ENCODE results near the gene SMG9.

The SMG9 gene

DNA sequence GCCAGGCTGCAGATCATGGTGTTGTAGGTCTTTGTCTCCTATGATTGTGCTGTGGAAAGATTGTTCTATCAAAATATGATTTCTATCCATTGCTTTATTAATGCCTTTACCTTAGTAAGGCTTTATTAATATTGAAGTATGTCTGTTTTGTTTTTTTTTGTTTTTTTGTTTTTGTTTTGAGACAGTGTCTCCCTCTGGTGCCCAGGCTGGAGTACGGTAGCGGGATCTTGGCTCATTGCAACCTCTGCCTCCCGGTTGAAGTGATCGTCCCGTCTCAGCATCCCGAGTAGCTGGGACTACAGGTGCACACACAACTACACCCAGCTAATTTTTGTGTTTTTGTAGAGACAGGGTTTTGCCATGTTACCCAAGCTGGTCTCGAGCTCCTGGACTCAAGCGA lies 31.2 kb downstream of the SMG9 start (continued):
- TF ChIP-seq ZNF10 (tag by site-specific recombination; IDR thresholded peaks at IDR 0.05) (no peak), ZNF776 (tag by site-specific recombination; IDR thresholded peaks at IDR 0.05; ENCODE audit: borderline replicate concordance) (no peak), ZNF521 (tag by site-specific recombination; IDR thresholded peaks at IDR 0.05) (no peak)
- TF ChIP-seq, protein P1, sequence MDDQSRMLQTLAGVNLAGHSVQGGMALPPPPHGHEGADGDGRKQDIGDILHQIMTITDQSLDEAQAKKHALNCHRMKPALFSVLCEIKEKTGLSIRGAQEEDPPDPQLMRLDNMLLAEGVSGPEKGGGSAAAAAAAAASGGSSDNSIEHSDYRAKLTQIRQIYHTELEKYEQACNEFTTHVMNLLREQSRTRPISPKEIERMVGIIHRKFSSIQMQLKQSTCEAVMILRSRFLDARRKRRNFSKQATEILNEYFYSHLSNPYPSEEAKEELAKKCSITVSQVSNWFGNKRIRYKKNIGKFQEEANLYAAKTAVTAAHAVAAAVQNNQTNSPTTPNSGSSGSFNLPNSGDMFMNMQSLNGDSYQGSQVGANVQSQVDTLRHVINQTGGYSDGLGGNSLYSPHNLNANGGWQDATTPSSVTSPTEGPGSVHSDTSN (CRISPR knock-in tag; IDR thresholded peaks at IDR 0.05): no peak

DNA sequence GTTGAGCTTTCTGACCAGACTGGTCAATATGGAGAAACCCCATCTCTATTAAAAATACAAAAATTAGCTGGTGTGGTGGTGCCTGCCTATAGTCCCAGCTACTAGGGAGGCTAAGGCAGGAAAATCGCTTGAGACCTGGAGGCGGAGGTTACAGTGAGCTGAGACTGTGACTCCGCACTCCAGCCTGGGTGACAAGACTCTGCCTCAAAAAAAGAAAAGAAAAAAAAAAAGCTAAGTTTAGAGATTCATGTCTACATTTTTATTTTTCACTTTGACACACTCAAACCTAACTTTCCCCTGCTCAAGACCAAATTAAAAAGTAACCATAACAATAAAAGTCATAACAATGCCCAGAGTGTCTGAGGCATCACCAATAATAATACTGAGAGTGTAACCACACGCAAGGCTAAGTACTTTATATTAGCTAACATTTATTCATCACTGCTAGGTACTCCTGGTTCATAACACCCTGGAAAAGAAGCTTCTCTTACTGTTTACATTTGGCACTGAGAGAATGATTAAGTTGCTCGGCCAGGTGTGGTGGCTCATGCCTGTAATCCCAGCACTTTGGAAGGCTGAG lies 33.2 kb downstream of the SMG9 start:
- Histone ChIP-seq H3K4me3 (ENCODE audit: low read depth, low read length) (no peak overlapping the region), H3K9me3 (ENCODE audit: control insufficient read depth, insufficient read depth, low read depth, low read length) (no peaks in the 10 kb centered on the region), H3K4me1 (ENCODE audit: control insufficient read depth, insufficient read depth, low read length) (no peaks in the 10 kb centered on the region), H3K27ac (ENCODE audit: extremely low read depth, low read depth, low read length) (no peak overlapping the region), H3K36me3 (ENCODE audit: control insufficient read depth in 2 of 2, insufficient read depth in 1 of 2, low read length in 2 of 2) (no peaks in the 10 kb centered on the region; a peak in 1 of 3 replicates)
- TF ChIP-seq KLF1 (tag by site-specific recombination; IDR thresholded peaks at IDR 0.05) (no peak), ZNF791 (tag by site-specific recombination; IDR thresholded peaks at IDR 0.05) (no peak), ZNF433 (tag by site-specific recombination; IDR thresholded peaks at IDR 0.05; ENCODE audit: low read depth) (no peak), ZNF660 (tag by site-specific recombination; IDR thresholded peaks at IDR 0.05) (no peak), RBAK (tag by site-specific recombination; IDR thresholded peaks at IDR 0.05) (no peak), ZFP3 (tag by site-specific recombination; IDR thresholded peaks at IDR 0.05; ENCODE audit: low read depth) (no peak), ZNF140 (tag by site-specific recombination; IDR thresholded peaks at IDR 0.05) (no peak), GLI4 (tag by site-specific recombination; IDR thresholded peaks at IDR 0.05) (no peak), SCRT1 (tag by site-specific recombination; IDR thresholded peaks at IDR 0.05; ENCODE audit: borderline replicate concordance) (no peak), ZNF785 (tag by site-specific recombination; IDR thresholded peaks at IDR 0.05) (no peak), ZNF391 (tag by site-specific recombination; IDR thresholded peaks at IDR 0.05; ENCODE audit: borderline replicate concordance, low read depth) (no peak), ZNF202 (tag by site-specific recombination; IDR thresholded peaks at IDR 0.05; ENCODE audit: borderline replicate concordance) (no peak), ZNF558 (tag by site-specific recombination; IDR thresholded peaks at IDR 0.05) (no peak), ZNF626 (tag by site-specific recombination; IDR thresholded peaks at IDR 0.05) (no peak), ZNF423 (tag by site-specific recombination; IDR thresholded peaks at IDR 0.05) (no peak)
- TF ChIP-seq, protein P2, sequence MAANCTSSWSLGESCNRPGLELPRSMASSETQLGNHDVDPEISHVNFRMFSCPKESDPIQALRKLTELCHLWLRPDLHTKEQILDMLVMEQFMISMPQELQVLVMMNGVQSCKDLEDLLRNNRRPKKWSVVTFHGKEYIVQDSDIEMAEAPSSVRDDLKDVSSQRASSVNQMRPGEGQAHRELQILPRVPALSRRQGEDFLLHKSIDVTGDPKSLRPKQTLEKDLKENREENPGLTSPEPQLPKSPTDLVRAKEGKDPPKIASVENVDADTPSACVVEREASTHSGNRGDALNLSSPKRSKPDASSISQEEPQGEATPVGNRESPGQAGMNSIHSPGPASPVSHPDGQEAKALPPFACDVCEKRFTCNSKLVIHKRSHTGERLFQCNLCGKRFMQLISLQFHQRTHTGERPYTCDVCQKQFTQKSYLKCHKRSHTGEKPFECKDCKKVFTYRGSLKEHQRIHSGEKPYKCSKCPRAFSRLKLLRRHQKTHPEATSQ (tag by site-specific recombination; IDR thresholded peaks at IDR 0.05): no peak
- TF ChIP-seq, protein P3, sequence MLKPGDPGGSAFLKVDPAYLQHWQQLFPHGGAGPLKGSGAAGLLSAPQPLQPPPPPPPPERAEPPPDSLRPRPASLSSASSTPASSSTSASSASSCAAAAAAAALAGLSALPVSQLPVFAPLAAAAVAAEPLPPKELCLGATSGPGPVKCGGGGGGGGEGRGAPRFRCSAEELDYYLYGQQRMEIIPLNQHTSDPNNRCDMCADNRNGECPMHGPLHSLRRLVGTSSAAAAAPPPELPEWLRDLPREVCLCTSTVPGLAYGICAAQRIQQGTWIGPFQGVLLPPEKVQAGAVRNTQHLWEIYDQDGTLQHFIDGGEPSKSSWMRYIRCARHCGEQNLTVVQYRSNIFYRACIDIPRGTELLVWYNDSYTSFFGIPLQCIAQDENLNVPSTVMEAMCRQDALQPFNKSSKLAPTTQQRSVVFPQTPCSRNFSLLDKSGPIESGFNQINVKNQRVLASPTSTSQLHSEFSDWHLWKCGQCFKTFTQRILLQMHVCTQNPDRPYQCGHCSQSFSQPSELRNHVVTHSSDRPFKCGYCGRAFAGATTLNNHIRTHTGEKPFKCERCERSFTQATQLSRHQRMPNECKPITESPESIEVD (tag by site-specific recombination; IDR thresholded peaks at IDR 0.05): no peak
- CTCF ChIA-PET: interaction anchor here (0.6 to 5.7 kb wide), 9 partner anchors 9 to 862 kb away, joined by 3 to 36 read pairs (median 4); partner anchors contain the start of gene PLAUR
- POLR2A ChIA-PET: interaction anchor here (0.6 to 3.3 kb wide), 5 partner anchors 9 to 130 kb away, joined by 3 to 15 read pairs (median 6); no protein-coding TSS in a partner anchor
